Caco-2 (cell line): ENCODE results near the gene TIFAB. TPM values are rescaled to one million over a fixed set of nuclear protein-coding genes. Genes with fewer than 3 reads are reported as not detected.

Source experiments
- BruUV-seq: library from RNA; stranded (reverse); fragments of 400-500 nt; replicated peaks from 2 replicates; lab custom pipeline; 2021; lab: Mats Ljungman, UMichigan
- CTCF ChIA-PET: fragments of 300-600 bp; sonication (Branson Sonifier 250); formaldehyde crosslinking; loops from one replicate; lab custom pipeline; 2022; ENCODE audit warnings: antibody characterized with exemption; lab: Charles Lee
- POLR2A ChIA-PET: fragments of 300-600 bp; sonication (Branson Sonifier 250); formaldehyde crosslinking; loops from one replicate; lab custom pipeline; 2022; ENCODE audit warnings: antibody characterized with exemption; lab: Charles Lee
- DNase-seq, 2 experiments: peaks; one replicate each; pipeline versions ENCODE4 v3.0.0 to v3.0.0-alpha.2; 2020 to 2022
- H3K27me3 ChIP-seq: replicated peaks from 2 replicates; pipeline ENCODE4 v1.6.0; 2011; ENCODE audit warnings: low read length; ENCODE audit not compliant: control insufficient read depth, insufficient read depth
- H3K36me3 ChIP-seq: 2 replicates; pipeline ENCODE4 v1.5.1; 2011; ENCODE audit warnings: low read length; ENCODE audit not compliant: control insufficient read depth, insufficient read depth
- H3K4me1 ChIP-seq: fragments of 250-450 bp; sonication (Bioruptor Pico); 2 replicates; pipeline ENCODE4 v1.5.1; 2020; ENCODE audit warnings: mild to moderate bottlenecking
- H3K4me3 ChIP-seq: 2 replicates; pipeline ENCODE4 v1.5.1; 2011; ENCODE audit warnings: low read depth, mild to moderate bottlenecking, control low read depth, low read length
- H3K9me3 ChIP-seq: fragments of 250-450 bp; sonication (Bioruptor Pico); 2 replicates; pipeline ENCODE4 v1.5.1; 2020; ENCODE audit warnings: mild to moderate bottlenecking, moderate library complexity
- H3K27ac Mint-ChIP-seq: one replicate; pipeline ENCODE4 v1.8.0; 2022; ENCODE audit warnings: mixed read lengths; ENCODE audit not compliant: unreplicated experiment
- H3K27me3 Mint-ChIP-seq: one replicate; pipeline ENCODE4 v1.8.0; 2022; ENCODE audit warnings: mixed read lengths; ENCODE audit not compliant: insufficient read depth, unreplicated experiment
- H3K36me3 Mint-ChIP-seq: one replicate; pipeline ENCODE4 v1.8.0; 2022; ENCODE audit warnings: mild to moderate bottlenecking, mixed read lengths; ENCODE audit not compliant: insufficient read depth, unreplicated experiment
- H3K4me1 Mint-ChIP-seq: one replicate; pipeline ENCODE4 v1.8.0; 2022; ENCODE audit warnings: low read depth, mixed read lengths; ENCODE audit not compliant: unreplicated experiment
- H3K4me3 Mint-ChIP-seq: one replicate; pipeline ENCODE4 v1.8.0; 2022; ENCODE audit warnings: mild to moderate bottlenecking, moderate library complexity, mixed read lengths; ENCODE audit not compliant: unreplicated experiment
- H3K9me3 Mint-ChIP-seq: one replicate; pipeline ENCODE4 v1.8.0; 2022; ENCODE audit warnings: mixed read lengths; ENCODE audit not compliant: unreplicated experiment
- CTCF ChIP-seq, 2 experiments: fragments of 200-600 bp in 1 of 2; IDR thresholded peaks; 1 replicate in 1 of 2; 2 replicates in 1 of 2; pipeline versions ENCODE4 v1.5.1 to v1.8.0; 2011 to 2022; ENCODE audit warnings: antibody characterized with exemption in 1 of 2, control low read depth in 1 of 2, inconsistent platforms in 1 of 2, low read depth in 1 of 2, low read length in 1 of 2, mild to moderate bottlenecking in 1 of 2, moderate library complexity in 1 of 2; ENCODE audit not compliant: insufficient read depth in 1 of 2, severe bottlenecking in 1 of 2, unreplicated experiment in 1 of 2
- intact Hi-C: fragments of 100-400 bp; cut with micrococcal nuclease; formaldehyde crosslinking; loops from one replicate; pipeline ENCODE4 v1.10.0; 2022; ENCODE audit not compliant: unreplicated experiment
- total RNA-seq: library from RNA; stranded (reverse); gene quantifications from 2 replicates; pipeline ENCODE4 v1.2.3, GENCODE V29; 2022

TIFAB gene
- total RNA-seq, 1 experiment from 2014 or later: not detected

- no TSS peak for BruUV-seq
- H3K27me3 Mint-ChIP-seq: peaks cover 2% of the 10 kb centered on the region
- no peak overlapping the region for H3K4me3 Mint-ChIP-seq
- H3K36me3 ChIP-seq: no peaks in the 10 kb centered on the region
- no peaks in the 10 kb centered on the region for H3K4me1 ChIP-seq
- no peaks in the 10 kb centered on the region for H3K9me3 Mint-ChIP-seq
- no peak for DNase-seq
- no peaks in the 10 kb centered on the region for H3K36me3 Mint-ChIP-seq
- H3K9me3 ChIP-seq: no peaks in the 10 kb centered on the region
- no peak overlapping the region for H3K27ac Mint-ChIP-seq
- H3K4me3 ChIP-seq: no peak overlapping the region
- intact Hi-C loops: no loop called here
- TF ChIP-seq CTCF (IDR thresholded peaks at IDR 0.05; ENCODE audit: insufficient read depth in 1 of 2, low read depth in 1 of 2, low read length in 1 of 2, severe bottlenecking in 1 of 2, unreplicated experiment in 1 of 2): no peak
- ChIA-PET CTCF (no interaction called here), POLR2A (no interaction called here)
- no peaks in the 10 kb centered on the region for H3K4me1 Mint-ChIP-seq
- H3K27me3 ChIP-seq: no peaks in the 10 kb centered on the region
Measured at GRCh38 chr5:135481387-135481786, 29.2 kb upstream of the TIFAB start.

GRCh38 chr5:135480511-135480910, 28.4 kb upstream of the TIFAB start:
- no peaks in the 10 kb centered on the region for H3K36me3 Mint-ChIP-seq
- DNase-seq: no peak
- no peaks in the 10 kb centered on the region for H3K9me3 ChIP-seq
- no peaks in the 10 kb centered on the region for H3K27me3 ChIP-seq
- ChIA-PET POLR2A (no interaction called here), CTCF (interaction anchor here (0.5 to 1.4 kb wide), 2 partner anchors 14 to 131 kb away, joined by 3 to 5 read pairs; no protein-coding TSS in a partner anchor)
- TF ChIP-seq CTCF (IDR thresholded peaks at IDR 0.05; ENCODE audit: insufficient read depth in 1 of 2, low read depth in 1 of 2, low read length in 1 of 2, severe bottlenecking in 1 of 2, unreplicated experiment in 1 of 2): no peak
- no peak overlapping the region for H3K4me3 ChIP-seq
- H3K4me1 ChIP-seq: no peaks in the 10 kb centered on the region
- BruUV-seq: no TSS peak
- H3K4me1 Mint-ChIP-seq: no peaks in the 10 kb centered on the region
- no peak overlapping the region for H3K27ac Mint-ChIP-seq
- peaks cover 2% of the 10 kb centered on the region for H3K27me3 Mint-ChIP-seq
- H3K9me3 Mint-ChIP-seq: no peaks in the 10 kb centered on the region
- intact Hi-C loops: no loop called here
- H3K36me3 ChIP-seq: no peaks in the 10 kb centered on the region
- H3K4me3 Mint-ChIP-seq: no peak overlapping the region

- Mint-ChIP-seq H3K27ac (no peak overlapping the region), H3K9me3 (no peaks in the 10 kb centered on the region), H3K36me3 (no peaks in the 10 kb centered on the region), H3K4me3 (no peak overlapping the region), H3K27me3 (peaks cover 2% of the 10 kb centered on the region), H3K4me1 (no peaks in the 10 kb centered on the region)
- BruUV-seq: no TSS peak
- intact Hi-C loops: no loop called here
- H3K4me3 ChIP-seq: no peak overlapping the region
- H3K4me1 ChIP-seq: peaks cover 3% of the 10 kb centered on the region; the same call in 1 of the 2 replicates
- H3K36me3 ChIP-seq: no peaks in the 10 kb centered on the region
- ChIA-PET POLR2A (no interaction called here), CTCF (interaction anchor here (1.0 to 1.4 kb wide), 2 partner anchors 13 to 15 kb away, joined by 3 read pairs; no protein-coding TSS in a partner anchor)
- no peak for DNase-seq
- no peak for TF ChIP-seq CTCF (IDR thresholded peaks at IDR 0.05; ENCODE audit: insufficient read depth in 1 of 2, low read depth in 1 of 2, low read length in 1 of 2, severe bottlenecking in 1 of 2, unreplicated experiment in 1 of 2)
- H3K27me3 ChIP-seq: no peaks in the 10 kb centered on the region
- no peaks in the 10 kb centered on the region for H3K9me3 ChIP-seq
Measured at GRCh38 chr5:135478938-135479337, 26.8 kb upstream of the TIFAB start.
